Smooth muscle cell (in vitro differentiated cells): Measurements from ENCODE around the gene MSANTD2. TPM values are rescaled to one million over a fixed set of nuclear protein-coding genes. Genes with fewer than 3 reads are reported as not detected.

Experiments used
- DNase-seq: peaks from one replicate; lab custom pipeline; 2025; ENCODE audit not compliant: unreplicated experiment; lab: John Stamatoyannopoulos, UW
- H2AFZ ChIP-seq: fragments of 200-600 bp; sonication (generic); 2 replicates; pipeline ENCODE4 v1.6.0; 2016; ENCODE audit warnings: antibody characterized with exemption, low read depth, mild to moderate bottlenecking
- H3F3A ChIP-seq: fragments of 200-600 bp; sonication (generic); 2 replicates; pipeline ENCODE4 v1.6.0; 2017; ENCODE audit warnings: antibody characterized with exemption, low read depth
- H3K27ac ChIP-seq: fragments of 200-600 bp; sonication (generic); 2 replicates; pipeline ENCODE4 v1.5.1; 2016; ENCODE audit warnings: low read depth, mild to moderate bottlenecking
- H3K27me3 ChIP-seq: fragments of 200-600 bp; sonication (generic); 2 replicates; pipeline ENCODE4 v1.6.1; 2016; ENCODE audit warnings: low read depth, mild to moderate bottlenecking
- H3K36me3 ChIP-seq: fragments of 200-600 bp; sonication (generic); 2 replicates; pipeline ENCODE4 v1.5.1; 2016; ENCODE audit warnings: low read depth
- H3K4me1 ChIP-seq: fragments of 200-600 bp; sonication (generic); 2 replicates; pipeline ENCODE4 v1.5.1; 2016; ENCODE audit warnings: low read depth
- H3K4me2 ChIP-seq: fragments of 200-600 bp; sonication (generic); 2 replicates; pipeline ENCODE4 v1.6.0; 2016; ENCODE audit warnings: mild to moderate bottlenecking
- H3K4me3 ChIP-seq: fragments of 200-600 bp; sonication (generic); 2 replicates; pipeline ENCODE4 v1.5.1; 2016; ENCODE audit warnings: mild to moderate bottlenecking
- H3K79me2 ChIP-seq: fragments of 200-600 bp; sonication (generic); 2 replicates; pipeline ENCODE4 v1.6.0; 2016; ENCODE audit warnings: low read depth, mild to moderate bottlenecking
- H3K9ac ChIP-seq: fragments of 200-600 bp; sonication (generic); 2 replicates; pipeline ENCODE4 v1.6.0; 2016; ENCODE audit warnings: low read depth
- H3K9me3 ChIP-seq: fragments of 200-600 bp; sonication (generic); replicated peaks from 2 replicates; pipeline ENCODE4 v1.5.1; 2016; ENCODE audit warnings: low read depth
- H4K20me1 ChIP-seq: fragments of 200-600 bp; sonication (generic); 2 replicates; pipeline ENCODE4 v1.6.0; 2016; ENCODE audit warnings: low read depth
- WGBS: methylation state at CpG from one replicate; pipeline ENCODE4 v1.1.7; 2016; ENCODE audit warnings: low lambda C conversion rate; 5-methylcytosine and 5-hydroxymethylcytosine counted together
- polyA plus RNA-seq: library from polyadenylated mRNA; unstranded; fragments of >200 nt; fragmentation: Nextera tagmentation; extraction: Ambion mirVana; gene quantifications from 2 replicates; pipeline ENCODE4 v1.2.1, GENCODE V29; 2016
- total RNA-seq: library from RNA; depleted of rRNA; stranded (reverse); fragments of >200 nt; gene quantifications from 2 replicates; pipeline ENCODE4 v1.2.3, GENCODE V29; 2014
- TF ChIP-seq, protein P1 (sequence below): fragments of 200-600 bp; sonication (generic); IDR thresholded peaks from 2 replicates; pipeline ENCODE4 v1.5.1; 2017; ENCODE audit warnings: borderline replicate concordance, mild to moderate bottlenecking, antibody characterized with exemption; ENCODE audit not compliant: insufficient read depth, poor library complexity, severe bottlenecking

MSANTD2 gene
- total and polyA plus RNA-seq, 2 experiments from 2014 or later, result 13.6 to 18.8 TPM

DNA sequence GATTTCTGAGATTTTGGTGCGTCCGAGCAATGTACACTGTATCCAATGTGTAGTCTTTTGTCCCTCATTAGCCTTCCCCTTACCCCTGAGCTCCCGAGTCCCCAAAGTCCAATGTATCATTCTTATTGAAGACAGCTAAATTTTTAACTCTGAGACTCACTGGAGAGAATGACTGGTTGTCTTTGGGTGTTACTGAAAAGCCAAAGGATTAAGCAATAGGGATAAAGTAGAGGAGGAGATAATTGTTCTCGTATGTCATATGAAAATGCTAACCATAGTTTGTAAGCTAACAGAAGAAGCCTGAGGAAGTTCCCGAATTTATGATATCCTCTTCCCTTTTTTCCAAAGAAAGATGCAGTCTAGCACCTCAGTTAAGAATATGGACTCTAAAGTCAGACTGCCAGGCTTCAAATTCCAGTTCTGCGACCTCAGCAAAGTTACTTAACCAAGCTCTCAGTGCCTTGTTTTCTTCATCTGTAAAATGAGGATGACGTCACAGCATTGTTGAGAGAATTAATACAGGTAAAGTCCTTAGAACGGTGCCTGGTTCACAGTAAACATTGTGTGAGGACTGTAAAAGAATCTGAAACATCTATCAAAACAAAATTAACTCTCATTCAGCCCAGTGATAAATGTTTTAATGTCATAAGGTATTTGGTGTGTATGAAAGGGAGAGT is 1.6 kb upstream of the MSANTD2 start:
- H3K9ac ChIP-seq, result no peak overlapping the region
- peaks cover 5% of the 10 kb centered on the region for H3F3A ChIP-seq
- H3K4me3 ChIP-seq, result no peak overlapping the region
- WGBS, result 65% methylated on average over 8 of the region's 8 CpGs
- H3K4me1 ChIP-seq, result peaks cover 24% of the 10 kb centered on the region
- no peak for DNase-seq
- no peaks in the 10 kb centered on the region for H3K9me3 ChIP-seq
- H3K27me3 ChIP-seq, result no peaks in the 10 kb centered on the region
- no peak overlapping the region for H2AFZ ChIP-seq
- peaks cover 34% of the 10 kb centered on the region for H3K79me2 ChIP-seq
- TF ChIP-seq, protein P1, sequence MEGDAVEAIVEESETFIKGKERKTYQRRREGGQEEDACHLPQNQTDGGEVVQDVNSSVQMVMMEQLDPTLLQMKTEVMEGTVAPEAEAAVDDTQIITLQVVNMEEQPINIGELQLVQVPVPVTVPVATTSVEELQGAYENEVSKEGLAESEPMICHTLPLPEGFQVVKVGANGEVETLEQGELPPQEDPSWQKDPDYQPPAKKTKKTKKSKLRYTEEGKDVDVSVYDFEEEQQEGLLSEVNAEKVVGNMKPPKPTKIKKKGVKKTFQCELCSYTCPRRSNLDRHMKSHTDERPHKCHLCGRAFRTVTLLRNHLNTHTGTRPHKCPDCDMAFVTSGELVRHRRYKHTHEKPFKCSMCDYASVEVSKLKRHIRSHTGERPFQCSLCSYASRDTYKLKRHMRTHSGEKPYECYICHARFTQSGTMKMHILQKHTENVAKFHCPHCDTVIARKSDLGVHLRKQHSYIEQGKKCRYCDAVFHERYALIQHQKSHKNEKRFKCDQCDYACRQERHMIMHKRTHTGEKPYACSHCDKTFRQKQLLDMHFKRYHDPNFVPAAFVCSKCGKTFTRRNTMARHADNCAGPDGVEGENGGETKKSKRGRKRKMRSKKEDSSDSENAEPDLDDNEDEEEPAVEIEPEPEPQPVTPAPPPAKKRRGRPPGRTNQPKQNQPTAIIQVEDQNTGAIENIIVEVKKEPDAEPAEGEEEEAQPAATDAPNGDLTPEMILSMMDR, result no peak
- peak overlapping the region; percentile 88 for H3K4me2 ChIP-seq
- peaks cover 21% of the 10 kb centered on the region for H4K20me1 ChIP-seq
- no peaks in the 10 kb centered on the region for H3K36me3 ChIP-seq
- no peak overlapping the region for H3K27ac ChIP-seq

DNA sequence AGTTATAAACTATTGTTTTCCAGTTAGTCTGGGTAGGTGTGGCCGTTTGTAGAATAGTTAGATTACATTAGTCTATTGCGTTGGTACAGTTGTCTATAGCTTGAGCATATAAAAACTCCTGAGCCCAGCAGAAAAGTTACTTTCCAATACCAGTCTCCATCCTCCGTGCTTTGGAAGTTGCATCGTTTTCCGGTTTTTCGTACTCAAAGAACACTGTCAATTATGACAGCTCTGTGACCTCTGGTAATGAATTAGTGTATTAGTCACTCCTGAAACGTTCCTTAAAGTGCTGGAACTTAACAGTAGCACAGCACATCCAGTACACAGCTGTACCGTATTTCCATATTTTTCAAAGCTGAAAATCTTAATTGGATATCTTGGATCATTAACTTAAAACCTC is 808 bp upstream of the MSANTD2 start:
- Histone ChIP-seq H2AFZ (peak overlapping the region; percentile 75), H3K27ac (peak overlapping the region; percentile 97), H3K79me2 (peaks cover 42% of the 10 kb centered on the region), H3K36me3 (no peaks in the 10 kb centered on the region), H3K4me3 (peak overlapping the region; percentile 97), H3K9ac (peak overlapping the region; percentile 96), H3K9me3 (no peaks in the 10 kb centered on the region), H4K20me1 (peaks cover 29% of the 10 kb centered on the region), H3K4me1 (peaks cover 24% of the 10 kb centered on the region), H3F3A (peaks cover 5% of the 10 kb centered on the region), H3K4me2 (peak overlapping the region; percentile 88), H3K27me3 (no peaks in the 10 kb centered on the region)
- DNase-seq, result no peak
- WGBS, result 27% methylated on average over 8 of the region's 8 CpGs
- TF ChIP-seq, protein P1, result no peak

- Histone ChIP-seq H3F3A (peaks cover 5% of the 10 kb centered on the region), H3K4me1 (peaks cover 24% of the 10 kb centered on the region), H3K9ac (peak overlapping the region; percentile 96), H3K4me2 (peak overlapping the region; percentile 88), H3K36me3 (no peaks in the 10 kb centered on the region), H3K4me3 (peak overlapping the region; percentile 97), H4K20me1 (peaks cover 43% of the 10 kb centered on the region), H3K27me3 (no peaks in the 10 kb centered on the region), H3K9me3 (no peaks in the 10 kb centered on the region), H3K27ac (peak overlapping the region; percentile 97), H2AFZ (peak overlapping the region; percentile 75), H3K79me2 (peaks cover 56% of the 10 kb centered on the region)
- DNase-seq, result no peak
- under 1% methylated on average over 64 of the region's 83 CpGs for WGBS
- TF ChIP-seq, protein P1, result no peak
Measured at GRCh38 chr11:124799348-124800225, 619 bp downstream of the MSANTD2 start.
